EL (cell line): ENCODE measurements around the gene RREB1.

Source experiments
- DNase-seq: peaks from one replicate; pipeline ENCODE4 v3.0.0-alpha.2; 2016

The RREB1 gene

GRCh38 chr6:7124636-7125035, 16.9 kb downstream of the RREB1 start:
- no peak for DNase-seq

- no peak for DNase-seq
Observed at GRCh38 chr6:7125290-7125689, 17.5 kb downstream of the RREB1 start.

GRCh38 chr6:7126754-7127153, 19.0 kb downstream of the RREB1 start:
- no peak for DNase-seq

GRCh38 chr6:7127680-7128079, 19.9 kb downstream of the RREB1 start:
- DNase-seq = no peak

GRCh38 chr6:7129360-7129759, 21.6 kb downstream of the RREB1 start:
- DNase-seq = no peak

GRCh38 chr6:7129784-7130569, 22.2 kb downstream of the RREB1 start:
- DNase-seq = peak; percentile 44

GRCh38 chr6:7131390-7131789, 23.6 kb downstream of the RREB1 start:
- DNase-seq = no peak

- DNase-seq = no peak
Observed at GRCh38 chr6:7132398-7133035, 24.8 kb downstream of the RREB1 start.

- no peak for DNase-seq
Observed at GRCh38 chr6:7134999-7135745, 27.4 kb downstream of the RREB1 start.

GRCh38 chr6:7135755-7136154, 28.0 kb downstream of the RREB1 start:
- no peak for DNase-seq

GRCh38 chr6:7136859-7137334, 29.1 kb downstream of the RREB1 start:
- DNase-seq = no peak

GRCh38 chr6:7137335-7138045, 29.7 kb downstream of the RREB1 start:
- DNase-seq = peak; percentile 77

GRCh38 chr6:7138046-7138531, 30.3 kb downstream of the RREB1 start:
- DNase-seq = no peak

GRCh38 chr6:7138921-7139358, 31.2 kb downstream of the RREB1 start:
- no peak for DNase-seq

GRCh38 chr6:7139835-7140470, 32.2 kb downstream of the RREB1 start:
- no peak for DNase-seq

GRCh38 chr6:7140631-7141378, 33.0 kb downstream of the RREB1 start:
- peak; percentile 87 for DNase-seq

- DNase-seq = no peak
Observed at GRCh38 chr6:7142228-7142801, 34.6 kb downstream of the RREB1 start.

GRCh38 chr6:7142918-7143475, 35.2 kb downstream of the RREB1 start:
- DNase-seq = no peak

GRCh38 chr6:7143476-7143974, 35.8 kb downstream of the RREB1 start:
- DNase-seq = no peak

GRCh38 chr6:7144872-7145584, 37.3 kb downstream of the RREB1 start:
- DNase-seq = no peak
